NCI-H69 (cell line): ENCODE data around the gene GTF2IRD1.
"Not testable (repeated sequence)": the region's sequence is repeated elsewhere in the genome, so short reads cannot be mapped to it uniquely, and the experiment has no call there.

Experiments
- DNase-seq: peaks from one replicate; lab custom pipeline; 2025; lab: John Stamatoyannopoulos, UW

The GTF2IRD1 gene

GRCh38 chr7:74430961-74431466 is 22.7 kb upstream of the GTF2IRD1 start:
- no peak for DNase-seq

GRCh38 chr7:74437291-74437571 is 16.5 kb upstream of the GTF2IRD1 start:
- not testable (repeated sequence) for DNase-seq

- DNase-seq, result no peak
These were observed 15.4 kb upstream of the GTF2IRD1 start for GRCh38 chr7:74438327-74438726.

GRCh38 chr7:74439541-74439940 is 14.2 kb upstream of the GTF2IRD1 start:
- DNase-seq, result no peak

- not testable (repeated sequence) for DNase-seq
These were observed 13.6 kb upstream of the GTF2IRD1 start for GRCh38 chr7:74440143-74440542.

- no peak for DNase-seq
These were observed 11.9 kb upstream of the GTF2IRD1 start for GRCh38 chr7:74441801-74442200.

GRCh38 chr7:74443543-74444247 is 10.0 kb upstream of the GTF2IRD1 start:
- peak; percentile 66 for DNase-seq

GRCh38 chr7:74449144-74449543 is 4.6 kb upstream of the GTF2IRD1 start:
- no peak for DNase-seq

GRCh38 chr7:74449809-74450397 is 3.8 kb upstream of the GTF2IRD1 start:
- DNase-seq, result peak; percentile 69

- peak; percentile 36 for DNase-seq
These were observed 871 bp upstream of the GTF2IRD1 start for GRCh38 chr7:74452748-74453321.

GRCh38 chr7:74454021-74454924 is 567 bp downstream of the GTF2IRD1 start:
- peak; percentile 78 for DNase-seq

- no peak for DNase-seq
These were observed 1.2 kb downstream of the GTF2IRD1 start for GRCh38 chr7:74454925-74455288.

GRCh38 chr7:74455291-74455804 is 1.6 kb downstream of the GTF2IRD1 start:
- DNase-seq, result peak; percentile 31

GRCh38 chr7:74455928-74456327 is 2.2 kb downstream of the GTF2IRD1 start:
- no peak for DNase-seq

- no peak for DNase-seq
These were observed 3.3 kb downstream of the GTF2IRD1 start for GRCh38 chr7:74457007-74457406.

- DNase-seq, result no peak
These were observed 8.4 kb downstream of the GTF2IRD1 start for GRCh38 chr7:74461970-74462706.

GRCh38 chr7:74462707-74463100 is 9.0 kb downstream of the GTF2IRD1 start:
- peak; percentile 91 for DNase-seq

- DNase-seq, result peak; percentile 23
These were observed 11.5 kb downstream of the GTF2IRD1 start for GRCh38 chr7:74464931-74465886.

GRCh38 chr7:74466196-74466813 is 12.6 kb downstream of the GTF2IRD1 start:
- DNase-seq, result no peak

- no peak for DNase-seq
These were observed 14.2 kb downstream of the GTF2IRD1 start for GRCh38 chr7:74467876-74468275.
